PC-3 (cell line): Measurements from ENCODE around the gene PWWP2B. TPM values are rescaled to one million over a fixed set of nuclear protein-coding genes. Genes with fewer than 3 reads are reported as not detected.

Source experiments
- ATAC-seq: fragments of 200-7000 bp; cut with Tn5 transposase; 2 replicates; pipeline ENCODE4 v1.9.1; 2020; ENCODE audit warnings: mild to moderate bottlenecking, moderate library complexity
- BruUV-seq: library from RNA; stranded (reverse); fragments of 400-500 nt; replicated peaks from 2 replicates; lab custom pipeline; 2021; lab: Mats Ljungman, UMichigan
- CTCF ChIA-PET: fragments of 300-600 bp; sonication (Branson Sonifier 250); formaldehyde crosslinking; loops from one replicate; lab custom pipeline; 2022; ENCODE audit warnings: antibody characterized with exemption; lab: Charles Lee
- POLR2A ChIA-PET: fragments of 300-600 bp; sonication (Branson Sonifier 250); formaldehyde crosslinking; loops from one replicate; lab custom pipeline; 2022; ENCODE audit warnings: antibody characterized with exemption; ENCODE audit not compliant: unreplicated experiment; lab: Charles Lee
- DNase-seq: peaks from one replicate; pipeline ENCODE4 v3.0.0-alpha.2; 2015
- H2AFZ ChIP-seq: fragments of 300-600 bp; sonication (generic); 2 replicates; pipeline ENCODE4 v1.6.0; 2016; ENCODE audit warnings: antibody characterized with exemption, low read length
- H3F3A ChIP-seq: fragments of 300-600 bp; sonication (generic); one replicate; pipeline ENCODE4 v1.6.0; 2017; ENCODE audit warnings: antibody characterized with exemption, low read length, control low read depth, mild to moderate bottlenecking; ENCODE audit not compliant: unreplicated experiment
- H3K27ac ChIP-seq: fragments of 300-600 bp; sonication (generic); 2 replicates; pipeline ENCODE4 v1.5.1; 2016; ENCODE audit warnings: mild to moderate bottlenecking, low read length
- H3K27me3 ChIP-seq: fragments of 300-600 bp; sonication (generic); 2 replicates; pipeline ENCODE4 v1.6.1; 2016; ENCODE audit warnings: low read length, mixed read lengths
- H3K36me3 ChIP-seq: fragments of 300-600 bp; sonication (generic); 2 replicates; pipeline ENCODE4 v1.6.1; 2016; ENCODE audit warnings: low read depth, mixed run types, low read length, mixed read lengths
- H3K4me1 ChIP-seq: fragments of 300-600 bp; sonication (generic); 2 replicates; pipeline ENCODE4 v1.5.1; 2016; ENCODE audit warnings: low read length; ENCODE audit not compliant: insufficient read depth
- H3K4me2 ChIP-seq: fragments of 300-600 bp; sonication (generic); 2 replicates; pipeline ENCODE4 v1.6.0; 2016; ENCODE audit warnings: low read length
- H3K4me3 ChIP-seq: fragments of 300-600 bp; sonication (generic); 2 replicates; pipeline ENCODE4 v1.5.1; 2016; ENCODE audit warnings: mild to moderate bottlenecking, low read length, mixed read lengths
- H3K79me2 ChIP-seq: fragments of 300-600 bp; sonication (generic); 2 replicates; pipeline ENCODE4 v1.6.1; 2017; ENCODE audit warnings: low read length, mixed read lengths
- H3K9ac ChIP-seq: fragments of 300-600 bp; sonication (generic); 2 replicates; pipeline ENCODE4 v1.6.0; 2016; ENCODE audit warnings: mild to moderate bottlenecking, low read length
- H3K9me2 ChIP-seq: fragments of 300-600 bp; sonication (generic); replicated peaks from 2 replicates; pipeline ENCODE4 v1.6.1; 2016; ENCODE audit warnings: mixed run types, low read length, mixed read lengths
- H3K9me3 ChIP-seq: fragments of 300-600 bp; sonication (generic); 2 replicates; pipeline ENCODE4 v1.6.1; 2016; ENCODE audit warnings: low read length, mixed read lengths
- H4K20me1 ChIP-seq: fragments of 300-600 bp; sonication (generic); 2 replicates; pipeline ENCODE4 v1.6.1; 2016; ENCODE audit warnings: low read length, mixed read lengths
- CTCF ChIP-seq: fragments of 300-600 bp; sonication (generic); conservative IDR thresholded peaks from 2 replicates; pipeline ENCODE4 v1.5.1; 2017; ENCODE audit warnings: antibody characterized with exemption, low read depth, mild to moderate bottlenecking, low read length
- EZH2 ChIP-seq: fragments of 300-600 bp; sonication (generic); IDR thresholded peaks from one replicate; pipeline ENCODE4 v1.6.1; 2017; ENCODE audit warnings: antibody characterized with exemption, mild to moderate bottlenecking, low read length; ENCODE audit not compliant: unreplicated experiment
- EZH2phosphoT487 ChIP-seq: fragments of 300-600 bp; sonication (generic); IDR thresholded peaks from 2 replicates; pipeline ENCODE4 v1.6.1; 2018; ENCODE audit warnings: mild to moderate bottlenecking, antibody characterized with exemption, low read length, borderline replicate concordance
- intact Hi-C: fragments of 100-400 bp; cut with micrococcal nuclease; formaldehyde crosslinking; loops from 2 replicates; pipeline ENCODE4 v1.9.0; 2023
- total RNA-seq: library from RNA; depleted of rRNA; stranded (reverse); fragments of >200 nt; gene quantifications from 2 replicates; pipeline ENCODE4 v1.2.3, GENCODE V29; 2014

PWWP2B gene
- total RNA-seq, 1 experiment from 2014 or later: 24.5 TPM

GRCh38 chr10:132458586-132459300 lies 61.7 kb downstream of the PWWP2B start:
- Histone ChIP-seq H4K20me1 (no peaks in the 10 kb centered on the region), H3K4me3 (no peak overlapping the region), H3K79me2 (no peaks in the 10 kb centered on the region), H3F3A (no peaks in the 10 kb centered on the region), H3K36me3 (no peaks in the 10 kb centered on the region), H3K27ac (no peak overlapping the region), H2AFZ (peak overlapping the region; percentile 45; the same call in 1 of the 2 replicates), H3K9ac (no peak overlapping the region), H3K27me3 (no peaks in the 10 kb centered on the region), H3K4me1 (0 out of 2 replicates have a peak, but pooled peaks cover 5% of the 10 kb centered on the region), H3K9me2 (no peaks in the 10 kb centered on the region), H3K9me3 (no peaks in the 10 kb centered on the region), H3K4me2 (peak overlapping the region; percentile 48)
- CTCF ChIA-PET: no interaction called here
- peak; percentile 36 for DNase-seq
- POLR2A ChIA-PET: no interaction called here
- intact Hi-C loops: loop anchor here (1.0 to 5.0 kb wide), 3 partner anchors 79 to 180 kb away; partner anchors contain the start of gene INPP5A
- no peak for TF ChIP-seq EZH2phosphoT487
- TF ChIP-seq EZH2: no peak
- peak; percentile 88 for TF ChIP-seq CTCF
- no TSS peak for BruUV-seq
- ATAC-seq: peak; percentile 68

GRCh38 chr10:132459301-132460003 lies 62.5 kb downstream of the PWWP2B start:
- no TSS peak for BruUV-seq
- no peak overlapping the region for H2AFZ ChIP-seq
- H3K27ac ChIP-seq: no peak overlapping the region
- no peaks in the 10 kb centered on the region for H3K36me3 ChIP-seq
- H3K4me3 ChIP-seq: no peak overlapping the region
- 0 out of 2 replicates have a peak, but pooled peaks cover 5% of the 10 kb centered on the region for H3K4me1 ChIP-seq
- H3K4me2 ChIP-seq: no peak overlapping the region
- CTCF ChIA-PET: no interaction called here
- H3F3A ChIP-seq: no peaks in the 10 kb centered on the region
- no peaks in the 10 kb centered on the region for H3K27me3 ChIP-seq
- TF ChIP-seq EZH2 (no peak), EZH2phosphoT487 (no peak), CTCF (no peak)
- POLR2A ChIA-PET: no interaction called here
- no peaks in the 10 kb centered on the region for H3K9me3 ChIP-seq
- intact Hi-C loops: loop anchor here (2.0 to 5.0 kb wide), 2 partner anchors 78 to 117 kb away; partner anchors contain the start of gene INPP5A
- DNase-seq: no peak
- no peaks in the 10 kb centered on the region for H3K9me2 ChIP-seq
- H4K20me1 ChIP-seq: no peaks in the 10 kb centered on the region
- ATAC-seq: no peak
- H3K79me2 ChIP-seq: no peaks in the 10 kb centered on the region
- no peak overlapping the region for H3K9ac ChIP-seq
